ENCODE data around the gene DSTYK. TPM values are rescaled to one million over a fixed set of nuclear protein-coding genes. Genes with fewer than 3 reads are reported as not detected.

The DSTYK gene
- total RNA-seq, 1 experiment from 2014 or later = 11.3 TPM

DNA sequence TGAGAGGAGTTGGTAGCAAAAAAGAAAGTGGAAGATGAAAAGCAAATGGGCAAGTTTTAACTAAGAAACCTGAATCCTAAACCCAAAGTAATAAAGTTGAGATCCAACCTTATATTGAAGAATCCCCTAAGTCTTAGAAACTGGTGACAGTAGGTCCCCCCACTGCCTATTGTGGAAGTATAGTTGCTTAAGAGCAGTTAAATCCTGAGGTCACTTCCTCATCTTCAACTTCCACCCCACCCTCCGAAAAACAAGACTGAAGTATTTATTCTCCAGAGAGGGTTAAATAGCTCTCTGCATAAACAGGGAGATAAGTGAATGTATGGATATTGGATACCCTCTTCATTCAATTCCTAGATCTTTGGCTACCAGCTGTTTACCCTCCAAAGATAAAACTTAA lies 3.3 kb upstream of the DSTYK start:
- intact Hi-C loops (cut with micrococcal nuclease; ENCODE audit: unreplicated experiment) = no loop called here
- H3K9me3 ChIP-seq (ENCODE audit: control insufficient read depth, insufficient read depth, low read depth, low read length) = no peaks in the 10 kb centered on the region
- CTCF ChIA-PET = no interaction called here
- no peak overlapping the region for H3K4me3 ChIP-seq (ENCODE audit: low read depth in 2 of 2, low read length in 2 of 2)
- no peak overlapping the region for H3K27ac ChIP-seq (ENCODE audit: low read length)
- no peaks in the 10 kb centered on the region for H3K27me3 ChIP-seq (ENCODE audit: control insufficient read depth, insufficient read depth, low read length)
- ATAC-seq (no peak), DNase-seq (ENCODE audit: low read depth, low spot score) (no peak)
- peaks cover 2% of the 10 kb centered on the region; the same call in 1 of the 2 replicates for H3K36me3 ChIP-seq (ENCODE audit: control insufficient read depth, insufficient read depth, low read length)
- in situ Hi-C loops (cut with HindIII; ENCODE audit: low pct_unique_long_range_greater_than_20kb, low sequenced_read_pairs) = no loop called here
- no TSS peak for BruUV-seq (replicated peaks)
- peaks cover 8% of the 10 kb centered on the region; the same call in 1 of the 2 replicates for H3K4me1 ChIP-seq (ENCODE audit: control insufficient read depth, insufficient read depth, low read length)
- POLR2A ChIA-PET = no interaction called here
- TF ChIP-seq, protein P1, sequence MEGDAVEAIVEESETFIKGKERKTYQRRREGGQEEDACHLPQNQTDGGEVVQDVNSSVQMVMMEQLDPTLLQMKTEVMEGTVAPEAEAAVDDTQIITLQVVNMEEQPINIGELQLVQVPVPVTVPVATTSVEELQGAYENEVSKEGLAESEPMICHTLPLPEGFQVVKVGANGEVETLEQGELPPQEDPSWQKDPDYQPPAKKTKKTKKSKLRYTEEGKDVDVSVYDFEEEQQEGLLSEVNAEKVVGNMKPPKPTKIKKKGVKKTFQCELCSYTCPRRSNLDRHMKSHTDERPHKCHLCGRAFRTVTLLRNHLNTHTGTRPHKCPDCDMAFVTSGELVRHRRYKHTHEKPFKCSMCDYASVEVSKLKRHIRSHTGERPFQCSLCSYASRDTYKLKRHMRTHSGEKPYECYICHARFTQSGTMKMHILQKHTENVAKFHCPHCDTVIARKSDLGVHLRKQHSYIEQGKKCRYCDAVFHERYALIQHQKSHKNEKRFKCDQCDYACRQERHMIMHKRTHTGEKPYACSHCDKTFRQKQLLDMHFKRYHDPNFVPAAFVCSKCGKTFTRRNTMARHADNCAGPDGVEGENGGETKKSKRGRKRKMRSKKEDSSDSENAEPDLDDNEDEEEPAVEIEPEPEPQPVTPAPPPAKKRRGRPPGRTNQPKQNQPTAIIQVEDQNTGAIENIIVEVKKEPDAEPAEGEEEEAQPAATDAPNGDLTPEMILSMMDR (IDR thresholded peaks at IDR 0.05) = no peak
- TF ChIP-seq SIN3A (IDR thresholded peaks at IDR 0.05; ENCODE audit: borderline replicate concordance, insufficient read depth, low read depth, low read length) (no peak), POLR2AphosphoS5 (IDR thresholded peaks at IDR 0.05; ENCODE audit: low read depth, low read length) (no peak), TCF7L2 (IDR thresholded peaks at IDR 0.05; ENCODE audit: low read depth, low read length) (no peak)
- TF ChIP-seq, protein P2, sequence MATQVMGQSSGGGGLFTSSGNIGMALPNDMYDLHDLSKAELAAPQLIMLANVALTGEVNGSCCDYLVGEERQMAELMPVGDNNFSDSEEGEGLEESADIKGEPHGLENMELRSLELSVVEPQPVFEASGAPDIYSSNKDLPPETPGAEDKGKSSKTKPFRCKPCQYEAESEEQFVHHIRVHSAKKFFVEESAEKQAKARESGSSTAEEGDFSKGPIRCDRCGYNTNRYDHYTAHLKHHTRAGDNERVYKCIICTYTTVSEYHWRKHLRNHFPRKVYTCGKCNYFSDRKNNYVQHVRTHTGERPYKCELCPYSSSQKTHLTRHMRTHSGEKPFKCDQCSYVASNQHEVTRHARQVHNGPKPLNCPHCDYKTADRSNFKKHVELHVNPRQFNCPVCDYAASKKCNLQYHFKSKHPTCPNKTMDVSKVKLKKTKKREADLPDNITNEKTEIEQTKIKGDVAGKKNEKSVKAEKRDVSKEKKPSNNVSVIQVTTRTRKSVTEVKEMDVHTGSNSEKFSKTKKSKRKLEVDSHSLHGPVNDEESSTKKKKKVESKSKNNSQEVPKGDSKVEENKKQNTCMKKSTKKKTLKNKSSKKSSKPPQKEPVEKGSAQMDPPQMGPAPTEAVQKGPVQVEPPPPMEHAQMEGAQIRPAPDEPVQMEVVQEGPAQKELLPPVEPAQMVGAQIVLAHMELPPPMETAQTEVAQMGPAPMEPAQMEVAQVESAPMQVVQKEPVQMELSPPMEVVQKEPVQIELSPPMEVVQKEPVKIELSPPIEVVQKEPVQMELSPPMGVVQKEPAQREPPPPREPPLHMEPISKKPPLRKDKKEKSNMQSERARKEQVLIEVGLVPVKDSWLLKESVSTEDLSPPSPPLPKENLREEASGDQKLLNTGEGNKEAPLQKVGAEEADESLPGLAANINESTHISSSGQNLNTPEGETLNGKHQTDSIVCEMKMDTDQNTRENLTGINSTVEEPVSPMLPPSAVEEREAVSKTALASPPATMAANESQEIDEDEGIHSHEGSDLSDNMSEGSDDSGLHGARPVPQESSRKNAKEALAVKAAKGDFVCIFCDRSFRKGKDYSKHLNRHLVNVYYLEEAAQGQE (IDR thresholded peaks at IDR 0.05; ENCODE audit: insufficient read depth in 1 of 2, low read depth in 2 of 2, low read length in 1 of 2) = no peak

DNA sequence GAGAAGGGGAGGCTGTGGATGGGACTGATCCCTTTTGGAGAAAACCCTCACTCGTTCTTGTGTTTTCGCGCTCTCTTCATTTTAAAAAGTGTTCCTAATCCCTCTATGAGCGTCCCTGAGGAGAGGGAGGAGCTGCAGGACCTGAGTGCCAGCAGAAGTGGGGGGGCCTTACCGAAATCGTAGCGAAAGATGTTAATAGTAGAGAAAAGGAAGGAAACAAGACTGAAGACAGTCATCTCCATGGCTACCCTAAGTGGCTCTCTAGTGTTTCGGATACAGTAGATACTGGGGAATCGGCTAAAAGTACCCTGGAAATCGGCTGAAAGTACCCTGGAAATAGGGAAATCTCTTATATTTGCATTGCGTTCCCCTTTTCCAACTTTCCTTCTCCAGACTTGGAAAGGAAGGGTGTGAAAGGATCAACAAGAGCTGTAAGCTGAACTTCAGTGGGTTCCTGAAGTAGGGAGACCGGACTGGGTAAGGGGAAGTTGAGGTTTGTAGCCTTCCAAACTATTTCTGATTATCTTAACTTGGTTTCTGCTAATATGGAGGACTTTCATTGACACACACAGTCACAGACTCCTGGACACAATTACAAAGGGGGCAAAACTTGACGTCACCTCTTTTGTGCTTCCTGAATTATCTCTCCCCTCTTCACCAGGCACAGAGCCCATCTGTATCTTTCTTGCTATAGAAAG lies 486 bp upstream of the DSTYK start:
- peak overlapping the region; percentile 83 to 98 for H3K4me3 ChIP-seq (ENCODE audit: low read depth in 2 of 2, low read length in 2 of 2)
- ATAC-seq (no peak), DNase-seq (ENCODE audit: low read depth, low spot score) (no peak)
- no TSS peak for BruUV-seq (replicated peaks)
- no peaks in the 10 kb centered on the region for H3K9me3 ChIP-seq (ENCODE audit: control insufficient read depth, insufficient read depth, low read depth, low read length)
- TF ChIP-seq POLR2AphosphoS5 (IDR thresholded peaks at IDR 0.05; ENCODE audit: low read depth, low read length) (no peak), TCF7L2 (IDR thresholded peaks at IDR 0.05; ENCODE audit: low read depth, low read length) (no peak)
- TF ChIP-seq, protein P1 (IDR thresholded peaks at IDR 0.05) = no peak
- H3K4me1 ChIP-seq (ENCODE audit: control insufficient read depth, insufficient read depth, low read length) = peaks cover 12% of the 10 kb centered on the region; the same call in 1 of the 2 replicates
- ChIA-PET POLR2A (no interaction called here), CTCF (no interaction called here)
- H3K36me3 ChIP-seq (ENCODE audit: control insufficient read depth, insufficient read depth, low read length) = peaks cover 2% of the 10 kb centered on the region; the same call in 1 of the 2 replicates
- in situ Hi-C loops (cut with HindIII; ENCODE audit: low pct_unique_long_range_greater_than_20kb, low sequenced_read_pairs) (no loop called here), intact Hi-C loops (cut with micrococcal nuclease; ENCODE audit: unreplicated experiment) (no loop called here)
- peak overlapping the region; percentile 84; the same call in 1 of the 2 replicates for H3K27ac ChIP-seq (ENCODE audit: low read length)
- no peaks in the 10 kb centered on the region for H3K27me3 ChIP-seq (ENCODE audit: control insufficient read depth, insufficient read depth, low read length)
